ENCODE measurements around the gene DPY19L3.

The DPY19L3 gene

DNA sequence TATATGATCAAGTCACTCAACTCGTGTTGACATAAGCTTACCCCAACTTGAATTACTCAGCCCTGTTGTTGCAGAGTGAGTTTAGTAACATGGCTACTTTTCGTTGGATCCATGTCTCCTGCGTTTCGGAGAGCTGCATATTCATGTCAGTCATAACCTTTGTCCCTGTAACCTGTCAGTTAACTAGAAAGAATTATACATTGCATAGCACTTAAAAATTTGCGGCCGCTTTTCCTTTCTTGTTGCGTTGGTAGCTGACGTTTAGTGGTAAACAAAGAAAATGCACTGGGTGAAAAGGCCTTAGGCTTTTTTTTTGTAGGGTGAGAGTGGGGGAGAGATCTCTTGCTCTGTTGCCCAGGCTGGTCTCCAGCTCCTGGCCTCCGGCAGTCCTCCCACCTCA, 46.0 kb upstream of the DPY19L3 start:
- peaks cover 66% of the 10 kb centered on the region; the same call in 1 of the 2 replicates for H3K36me3 ChIP-seq (ENCODE audit: insufficient read depth, low read length)

DNA sequence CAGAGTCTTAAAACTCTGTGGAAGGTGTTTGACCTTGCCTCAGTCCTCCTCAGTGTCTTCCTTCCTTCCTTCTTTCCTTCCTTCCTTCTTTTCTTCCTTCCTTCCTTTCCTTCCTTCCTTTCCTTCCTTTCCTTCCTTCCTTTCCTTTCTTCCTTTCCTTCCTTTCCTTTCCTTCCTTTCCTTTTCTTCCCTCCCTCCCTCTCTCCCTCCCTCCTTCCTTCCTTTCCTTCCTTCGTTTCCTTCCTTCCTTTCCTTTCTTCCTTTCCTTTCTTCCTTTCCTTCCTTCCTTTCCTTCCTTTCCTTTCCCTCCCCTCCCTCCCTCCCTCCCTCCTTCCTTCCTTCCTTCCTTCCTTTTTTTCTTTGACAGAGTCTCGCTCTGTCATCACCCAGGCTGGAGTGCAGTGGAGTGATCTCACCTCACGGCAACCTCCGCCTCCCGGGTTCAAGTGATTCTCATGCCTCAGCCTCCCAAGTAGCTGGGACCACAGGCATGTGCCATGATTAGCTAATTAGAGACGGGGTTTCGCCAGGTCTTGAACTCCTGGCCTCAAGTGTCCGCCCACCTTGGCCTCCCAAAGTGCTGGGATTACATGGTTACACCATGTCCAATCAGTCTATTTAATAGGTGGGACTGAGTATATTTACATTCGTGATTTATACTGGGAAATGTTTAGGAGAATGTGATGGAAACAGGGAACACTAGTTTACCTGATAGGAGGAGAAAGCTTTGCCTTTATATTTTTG, 43.8 kb upstream of the DPY19L3 start:
- peaks cover 12% of the 10 kb centered on the region; the same call in 1 of the 2 replicates for H3K79me2 ChIP-seq (ENCODE audit: insufficient read depth, low read length)
- no peak overlapping the region for H3K9ac ChIP-seq (ENCODE audit: low read depth, low read length, poor library complexity, severe bottlenecking)
- H3K36me3 ChIP-seq (ENCODE audit: insufficient read depth, low read length), result peaks cover 63% of the 10 kb centered on the region; the same call in 1 of the 2 replicates

More for the DNA sequence above, 46.0 kb upstream of the DPY19L3 start:
- Histone ChIP-seq H3F3A (ENCODE audit: low read depth) (no peaks in the 10 kb centered on the region), H3K4me3 (ENCODE audit: low read length, poor library complexity, severe bottlenecking) (no peak overlapping the region), H2AFZ (ENCODE audit: low read length) (no peak overlapping the region), H3K4me2 (ENCODE audit: low read depth, low read length, poor library complexity, severe bottlenecking) (no peak overlapping the region), H4K20me1 (ENCODE audit: insufficient read depth, low read length, poor library complexity, severe bottlenecking) (peaks cover 13% of the 10 kb centered on the region), H3K27me3 (ENCODE audit: insufficient read depth, low read length, poor library complexity, severe bottlenecking) (no peaks in the 10 kb centered on the region), H3K9me2 (replicated peaks; ENCODE audit: low read depth, low read length) (no peaks in the 10 kb centered on the region), H3K79me2 (ENCODE audit: insufficient read depth, low read length) (peaks cover 8% of the 10 kb centered on the region; the same call in 1 of the 2 replicates), H3K9ac (ENCODE audit: low read depth, low read length, poor library complexity, severe bottlenecking) (no peak overlapping the region), H3K9me3 (ENCODE audit: insufficient read depth, low read depth, low read length) (no peaks in the 10 kb centered on the region), H3K4me1 (ENCODE audit: insufficient read depth, low read length, poor library complexity, severe bottlenecking) (peaks cover 9% of the 10 kb centered on the region)
- TF ChIP-seq EZH2phosphoT487 (IDR thresholded peaks at IDR 0.05; ENCODE audit: borderline replicate concordance), result no peak
- TF ChIP-seq, protein P1, sequence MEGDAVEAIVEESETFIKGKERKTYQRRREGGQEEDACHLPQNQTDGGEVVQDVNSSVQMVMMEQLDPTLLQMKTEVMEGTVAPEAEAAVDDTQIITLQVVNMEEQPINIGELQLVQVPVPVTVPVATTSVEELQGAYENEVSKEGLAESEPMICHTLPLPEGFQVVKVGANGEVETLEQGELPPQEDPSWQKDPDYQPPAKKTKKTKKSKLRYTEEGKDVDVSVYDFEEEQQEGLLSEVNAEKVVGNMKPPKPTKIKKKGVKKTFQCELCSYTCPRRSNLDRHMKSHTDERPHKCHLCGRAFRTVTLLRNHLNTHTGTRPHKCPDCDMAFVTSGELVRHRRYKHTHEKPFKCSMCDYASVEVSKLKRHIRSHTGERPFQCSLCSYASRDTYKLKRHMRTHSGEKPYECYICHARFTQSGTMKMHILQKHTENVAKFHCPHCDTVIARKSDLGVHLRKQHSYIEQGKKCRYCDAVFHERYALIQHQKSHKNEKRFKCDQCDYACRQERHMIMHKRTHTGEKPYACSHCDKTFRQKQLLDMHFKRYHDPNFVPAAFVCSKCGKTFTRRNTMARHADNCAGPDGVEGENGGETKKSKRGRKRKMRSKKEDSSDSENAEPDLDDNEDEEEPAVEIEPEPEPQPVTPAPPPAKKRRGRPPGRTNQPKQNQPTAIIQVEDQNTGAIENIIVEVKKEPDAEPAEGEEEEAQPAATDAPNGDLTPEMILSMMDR (conservative IDR thresholded peaks at IDR 0.05; ENCODE audit: low read length), result no peak

GRCh38 chr19:32362318-32362691, 43.3 kb upstream of the DPY19L3 start:
- peaks cover 15% of the 10 kb centered on the region; the same call in 1 of the 2 replicates for H3K79me2 ChIP-seq (ENCODE audit: insufficient read depth, low read length)
- no peaks in the 10 kb centered on the region for H3K27me3 ChIP-seq (ENCODE audit: insufficient read depth, low read length, poor library complexity, severe bottlenecking)
- H3K9me3 ChIP-seq (ENCODE audit: insufficient read depth, low read depth, low read length), result no peaks in the 10 kb centered on the region
- no peak for TF ChIP-seq EZH2phosphoT487 (IDR thresholded peaks at IDR 0.05; ENCODE audit: borderline replicate concordance)
- TF ChIP-seq, protein P1 (conservative IDR thresholded peaks at IDR 0.05; ENCODE audit: low read length), result no peak
- H3F3A ChIP-seq (ENCODE audit: low read depth), result no peaks in the 10 kb centered on the region
- peaks cover 62% of the 10 kb centered on the region; the same call in 1 of the 2 replicates for H3K36me3 ChIP-seq (ENCODE audit: insufficient read depth, low read length)
- H3K4me2 ChIP-seq (ENCODE audit: low read depth, low read length, poor library complexity, severe bottlenecking), result no peak overlapping the region
- H2AFZ ChIP-seq (ENCODE audit: low read length), result no peak overlapping the region
- H3K9me2 ChIP-seq (replicated peaks; ENCODE audit: low read depth, low read length), result no peaks in the 10 kb centered on the region
- H4K20me1 ChIP-seq (ENCODE audit: insufficient read depth, low read length, poor library complexity, severe bottlenecking), result peaks cover 5% of the 10 kb centered on the region
- no peak overlapping the region for H3K9ac ChIP-seq (ENCODE audit: low read depth, low read length, poor library complexity, severe bottlenecking)
- H3K4me1 ChIP-seq (ENCODE audit: insufficient read depth, low read length, poor library complexity, severe bottlenecking), result no peaks in the 10 kb centered on the region
- H3K4me3 ChIP-seq (ENCODE audit: low read length, poor library complexity, severe bottlenecking), result no peak overlapping the region

More for the DNA sequence above, 43.8 kb upstream of the DPY19L3 start:
- Histone ChIP-seq H2AFZ (ENCODE audit: low read length) (no peak overlapping the region), H3K4me1 (ENCODE audit: insufficient read depth, low read length, poor library complexity, severe bottlenecking) (no peaks in the 10 kb centered on the region), H4K20me1 (ENCODE audit: insufficient read depth, low read length, poor library complexity, severe bottlenecking) (peaks cover 5% of the 10 kb centered on the region), H3K4me3 (ENCODE audit: low read length, poor library complexity, severe bottlenecking) (no peak overlapping the region), H3K9me3 (ENCODE audit: insufficient read depth, low read depth, low read length) (no peaks in the 10 kb centered on the region), H3K27me3 (ENCODE audit: insufficient read depth, low read length, poor library complexity, severe bottlenecking) (no peaks in the 10 kb centered on the region), H3K4me2 (ENCODE audit: low read depth, low read length, poor library complexity, severe bottlenecking) (no peak overlapping the region), H3F3A (ENCODE audit: low read depth) (no peaks in the 10 kb centered on the region), H3K9me2 (replicated peaks; ENCODE audit: low read depth, low read length) (no peaks in the 10 kb centered on the region)
- TF ChIP-seq EZH2phosphoT487 (IDR thresholded peaks at IDR 0.05; ENCODE audit: borderline replicate concordance), result no peak
- TF ChIP-seq, protein P1 (conservative IDR thresholded peaks at IDR 0.05; ENCODE audit: low read length), result no peak

All from Loucy (cell line).